Hematopoietic multipotent progenitor cell treated with erythropoietin and hydrocortisone succinate and interleukin-3 and kit ligand, for 6 days (in vitro differentiated cells): ENCODE data around the gene ELFN1.
A peak's percentile ranks its signal among the peaks of the same experiment; 100 is the strongest.

Experiments used
- DNase-seq: peaks from one replicate; pipeline ENCODE4 v3.0.0-alpha.2; 2015

ELFN1 gene

GRCh38 chr7:1664711-1665548, 5.1 kb upstream of the ELFN1 start:
- peak; percentile 66 for DNase-seq

GRCh38 chr7:1665549-1666316, 4.3 kb upstream of the ELFN1 start:
- peak; percentile 33 for DNase-seq

- peak; percentile 24 for DNase-seq
Measured at GRCh38 chr7:1666317-1666822, 3.7 kb upstream of the ELFN1 start.

- DNase-seq: no peak
Measured at GRCh38 chr7:1666823-1667565, 3.1 kb upstream of the ELFN1 start.

- DNase-seq: no peak
Measured at GRCh38 chr7:1667566-1668395, 2.3 kb upstream of the ELFN1 start.

- DNase-seq: peak; percentile 17
Measured at GRCh38 chr7:1668396-1669063, 1.5 kb upstream of the ELFN1 start.

GRCh38 chr7:1669064-1669951, 769 bp upstream of the ELFN1 start:
- DNase-seq: peak; percentile 52

- DNase-seq: no peak
Measured at GRCh38 chr7:1670894-1671593, 967 bp downstream of the ELFN1 start.

GRCh38 chr7:1671594-1672451, 1.7 kb downstream of the ELFN1 start:
- DNase-seq: no peak

GRCh38 chr7:1672851-1673486, 2.9 kb downstream of the ELFN1 start:
- no peak for DNase-seq

- DNase-seq: no peak
Measured at GRCh38 chr7:1673581-1674118, 3.6 kb downstream of the ELFN1 start.

- no peak for DNase-seq
Measured at GRCh38 chr7:1674161-1675035, 4.3 kb downstream of the ELFN1 start.

GRCh38 chr7:1675036-1675671, 5.1 kb downstream of the ELFN1 start:
- DNase-seq: no peak

GRCh38 chr7:1675673-1676549, 5.8 kb downstream of the ELFN1 start:
- no peak for DNase-seq

GRCh38 chr7:1676550-1677078, 6.5 kb downstream of the ELFN1 start:
- DNase-seq: no peak
